ENCODE data around the gene TPRG1L.

Gene TPRG1L

GRCh38 chr1:3638027-3638426, 13.2 kb downstream of the TPRG1L start:
- Histone ChIP-seq H2AFZ (ENCODE audit: low read length) (no peak overlapping the region), H3F3A (ENCODE audit: insufficient read depth, low read length) (no peaks in the 10 kb centered on the region), H3K4me3 (ENCODE audit: low read length) (no peak overlapping the region), H3K9me2 (replicated peaks; ENCODE audit: insufficient read depth, low read length) (no peaks in the 10 kb centered on the region), H3K9ac (ENCODE audit: low read length) (no peak overlapping the region), H3K27me3 (replicated peaks; ENCODE audit: insufficient read depth, low read length) (no peaks in the 10 kb centered on the region), H3K36me3 (replicated peaks; ENCODE audit: insufficient read depth, low read length) (peaks cover 5% of the 10 kb centered on the region; the same call in 1 of the 2 replicates), H3K4me2 (ENCODE audit: low read depth, low read length) (no peak overlapping the region), H4K20me1 (ENCODE audit: insufficient read depth, low read length) (no peaks in the 10 kb centered on the region), H3K27ac (ENCODE audit: low read length) (no peak overlapping the region), H3K79me2 (ENCODE audit: low read length) (no peaks in the 10 kb centered on the region), H3K4me1 (ENCODE audit: low read length) (no peaks in the 10 kb centered on the region), H3K9me3 (replicated peaks; ENCODE audit: insufficient read depth, low read length) (no peaks in the 10 kb centered on the region)
- no peak for TF ChIP-seq EZH2 (optimal IDR thresholded peaks at IDR 0.05; ENCODE audit: low read depth, low read length)
- TF ChIP-seq EZH2phosphoT487 (IDR thresholded peaks at IDR 0.05; ENCODE audit: low read length), result no peak
- no peak for TF ChIP-seq CTCF (IDR thresholded peaks at IDR 0.05; ENCODE audit: low read length)
- no peak for DNase-seq

- H3K4me3 ChIP-seq (ENCODE audit: low read length), result no peak overlapping the region
- no peak overlapping the region for H2AFZ ChIP-seq (ENCODE audit: low read length)
- no peak for TF ChIP-seq EZH2 (optimal IDR thresholded peaks at IDR 0.05; ENCODE audit: low read depth, low read length)
- no peak for TF ChIP-seq EZH2phosphoT487 (IDR thresholded peaks at IDR 0.05; ENCODE audit: low read length)
- TF ChIP-seq CTCF (IDR thresholded peaks at IDR 0.05; ENCODE audit: low read length), result no peak
- H3K27me3 ChIP-seq (replicated peaks; ENCODE audit: insufficient read depth, low read length), result no peaks in the 10 kb centered on the region
- DNase-seq, result no peak
- H3K36me3 ChIP-seq (replicated peaks; ENCODE audit: insufficient read depth, low read length), result peaks cover 3% of the 10 kb centered on the region; the same call in 1 of the 2 replicates
- H3K9ac ChIP-seq (ENCODE audit: low read length), result no peak overlapping the region
- no peak overlapping the region for H3K4me2 ChIP-seq (ENCODE audit: low read depth, low read length)
- H3K9me3 ChIP-seq (replicated peaks; ENCODE audit: insufficient read depth, low read length), result no peaks in the 10 kb centered on the region
- no peak overlapping the region for H3K27ac ChIP-seq (ENCODE audit: low read length)
- H3K79me2 ChIP-seq (ENCODE audit: low read length), result no peaks in the 10 kb centered on the region
- no peaks in the 10 kb centered on the region for H3K9me2 ChIP-seq (replicated peaks; ENCODE audit: insufficient read depth, low read length)
- H3K4me1 ChIP-seq (ENCODE audit: low read length), result no peaks in the 10 kb centered on the region
- H3F3A ChIP-seq (ENCODE audit: insufficient read depth, low read length), result no peaks in the 10 kb centered on the region
- H4K20me1 ChIP-seq (ENCODE audit: insufficient read depth, low read length), result no peaks in the 10 kb centered on the region
Measured at GRCh38 chr1:3638676-3639075, 13.9 kb downstream of the TPRG1L start.

- Histone ChIP-seq H3K36me3 (replicated peaks; ENCODE audit: insufficient read depth, low read length) (peaks cover 3% of the 10 kb centered on the region; the same call in 1 of the 2 replicates), H3F3A (ENCODE audit: insufficient read depth, low read length) (no peaks in the 10 kb centered on the region), H4K20me1 (ENCODE audit: insufficient read depth, low read length) (no peaks in the 10 kb centered on the region), H3K4me2 (ENCODE audit: low read depth, low read length) (no peak overlapping the region), H3K27me3 (replicated peaks; ENCODE audit: insufficient read depth, low read length) (no peaks in the 10 kb centered on the region), H2AFZ (ENCODE audit: low read length) (no peak overlapping the region), H3K4me1 (ENCODE audit: low read length) (no peaks in the 10 kb centered on the region), H3K9me3 (replicated peaks; ENCODE audit: insufficient read depth, low read length) (no peaks in the 10 kb centered on the region), H3K79me2 (ENCODE audit: low read length) (no peaks in the 10 kb centered on the region), H3K9ac (ENCODE audit: low read length) (no peak overlapping the region), H3K9me2 (replicated peaks; ENCODE audit: insufficient read depth, low read length) (no peaks in the 10 kb centered on the region), H3K27ac (ENCODE audit: low read length) (no peak overlapping the region), H3K4me3 (ENCODE audit: low read length) (no peak overlapping the region)
- DNase-seq, result no peak
- TF ChIP-seq EZH2 (optimal IDR thresholded peaks at IDR 0.05; ENCODE audit: low read depth, low read length) (no peak), EZH2phosphoT487 (IDR thresholded peaks at IDR 0.05; ENCODE audit: low read length) (no peak), CTCF (IDR thresholded peaks at IDR 0.05; ENCODE audit: low read length) (no peak)
Measured at GRCh38 chr1:3639397-3639911, 14.6 kb downstream of the TPRG1L start.

All from MM.1S (cell line).